ENCODE results near the gene BRK1. TPM values are rescaled to one million over a fixed set of nuclear protein-coding genes. Genes with fewer than 3 reads are reported as not detected.

BRK1 gene
- total RNA-seq, 1 donor from 2014 or later = 133 TPM

GRCh38 chr3:10136426-10137005 lies 21.0 kb downstream of the BRK1 start:
- H3K27me3 Mint-ChIP-seq (ENCODE audit: insufficient read depth, low read depth) = peaks cover 5% of the 10 kb centered on the region
- Histone ChIP-seq H3K27ac (no peak overlapping the region), H3K79me2 (ENCODE audit: low read depth) (no peaks in the 10 kb centered on the region), H2AFZ (replicated peaks) (no peak overlapping the region), H3K4me3 (no peak overlapping the region), H3K27me3 (no peaks in the 10 kb centered on the region), H3K4me2 (no peak overlapping the region), H3K9me3 (ENCODE audit: low read depth) (no peaks in the 10 kb centered on the region), H3K36me3 (no peaks in the 10 kb centered on the region), H3K4me1 (no peaks in the 10 kb centered on the region), H3K9ac (no peak overlapping the region), H3F3A (ENCODE audit: low read depth) (no peaks in the 10 kb centered on the region), H4K20me1 (ENCODE audit: low read depth) (no peaks in the 10 kb centered on the region)
- TF ChIP-seq CTCF (IDR thresholded peaks at IDR 0.05) (no peak), EZH2phosphoT487 (IDR thresholded peaks at IDR 0.05) (no peak), EZH2 (IDR thresholded peaks at IDR 0.05) (no peak)
- DNase-seq (ENCODE audit: low spot score) = no peak
- H3K4me3 Mint-ChIP-seq = no peak overlapping the region
- H3K4me1 Mint-ChIP-seq = no peaks in the 10 kb centered on the region
- no peak overlapping the region for H3K27ac Mint-ChIP-seq
- no peaks in the 10 kb centered on the region for H3K9me3 Mint-ChIP-seq
- H3K36me3 Mint-ChIP-seq = no peaks in the 10 kb centered on the region

GRCh38 chr3:10137178-10137577 lies 21.7 kb downstream of the BRK1 start:
- no peak overlapping the region for H3K27ac Mint-ChIP-seq
- TF ChIP-seq CTCF (IDR thresholded peaks at IDR 0.05) (no peak), EZH2 (IDR thresholded peaks at IDR 0.05) (no peak), EZH2phosphoT487 (IDR thresholded peaks at IDR 0.05) (no peak)
- Histone ChIP-seq H3K4me2 (no peak overlapping the region), H4K20me1 (ENCODE audit: low read depth) (no peaks in the 10 kb centered on the region), H2AFZ (replicated peaks) (no peak overlapping the region), H3K4me3 (no peak overlapping the region), H3K27me3 (no peaks in the 10 kb centered on the region), H3K27ac (no peak overlapping the region), H3K9me3 (ENCODE audit: low read depth) (no peaks in the 10 kb centered on the region), H3K36me3 (no peaks in the 10 kb centered on the region), H3K4me1 (no peaks in the 10 kb centered on the region), H3K9ac (no peak overlapping the region), H3K79me2 (ENCODE audit: low read depth) (peaks cover 5% of the 10 kb centered on the region), H3F3A (ENCODE audit: low read depth) (no peaks in the 10 kb centered on the region)
- H3K27me3 Mint-ChIP-seq (ENCODE audit: insufficient read depth, low read depth) = peaks cover 5% of the 10 kb centered on the region
- DNase-seq (ENCODE audit: low spot score) = no peak
- H3K4me3 Mint-ChIP-seq = no peak overlapping the region
- no peaks in the 10 kb centered on the region for H3K9me3 Mint-ChIP-seq
- no peaks in the 10 kb centered on the region for H3K4me1 Mint-ChIP-seq
- no peaks in the 10 kb centered on the region for H3K36me3 Mint-ChIP-seq

- H3K4me3 ChIP-seq = no peak overlapping the region
- no peak for TF ChIP-seq EZH2phosphoT487 (IDR thresholded peaks at IDR 0.05)
- no peak for TF ChIP-seq CTCF (IDR thresholded peaks at IDR 0.05)
- TF ChIP-seq EZH2 (IDR thresholded peaks at IDR 0.05) = no peak
- H2AFZ ChIP-seq (replicated peaks) = peak overlapping the region; percentile 74
- H3K79me2 ChIP-seq (ENCODE audit: low read depth) = peaks cover 44% of the 10 kb centered on the region
- peaks cover 2% of the 10 kb centered on the region for H3K27me3 Mint-ChIP-seq (ENCODE audit: insufficient read depth, low read depth)
- H3K27me3 ChIP-seq = no peaks in the 10 kb centered on the region
- no peaks in the 10 kb centered on the region for H3K9me3 Mint-ChIP-seq
- peaks cover 22% of the 10 kb centered on the region for H4K20me1 ChIP-seq (ENCODE audit: low read depth)
- DNase-seq (ENCODE audit: low spot score) = no peak
- no peak overlapping the region for H3K9ac ChIP-seq
- H3F3A ChIP-seq (ENCODE audit: low read depth) = no peaks in the 10 kb centered on the region
- H3K27ac ChIP-seq = no peak overlapping the region
- no peaks in the 10 kb centered on the region for H3K9me3 ChIP-seq (ENCODE audit: low read depth)
- peak overlapping the region; percentile 76 for H3K4me2 ChIP-seq
- peak overlapping the region; percentile 86 for H3K4me3 Mint-ChIP-seq
- H3K27ac Mint-ChIP-seq = peak overlapping the region; percentile 89
- H3K4me1 Mint-ChIP-seq = peaks cover 15% of the 10 kb centered on the region
- H3K4me1 ChIP-seq = peaks cover 11% of the 10 kb centered on the region
- H3K36me3 Mint-ChIP-seq = peaks cover 11% of the 10 kb centered on the region
- peaks cover 5% of the 10 kb centered on the region for H3K36me3 ChIP-seq
Observed at GRCh38 chr3:10140996-10141546, 25.6 kb downstream of the BRK1 start.

Measured in neural progenitor cell (in vitro differentiated cells).